Measurements from ENCODE around the gene MPND. TPM values are rescaled to one million over a fixed set of nuclear protein-coding genes. Genes with fewer than 3 reads are reported as not detected.

Gene MPND
- total RNA-seq, 4 donors from 2014 or later: 5.3 to 9.2 (median 7.6) TPM

GRCh38 chr19:4318460-4318859, 24.9 kb upstream of the MPND start:
- intact Hi-C loops (cut with DNase I): no loop called here
- Histone ChIP-seq H3K9me3 (peaks cover 0 to 9% (median 0%) of the 10 kb centered on the region in 4 donors), H3K36me3 (no peaks in the 10 kb centered on the region), H3K27ac (replicated peaks in 1 of 4) (no peak overlapping the region), H3K27me3 (peaks cover 0 to 30% (median 0%) of the 10 kb centered on the region in 4 donors), H3K4me3 (no peak overlapping the region), H3K4me1 (peaks cover 0 to 4% (median 0%) of the 10 kb centered on the region in 4 donors)
- no peak for DNase-seq (ENCODE audit: extremely low spot score)
- 99% methylated on average over 7 of the region's 7 CpGs for WGBS
- TF ChIP-seq POLR2AphosphoS5 (IDR thresholded peaks at IDR 0.05) (no peak), CTCF (IDR thresholded peaks at IDR 0.05) (no peak), POLR2A (IDR thresholded peaks at IDR 0.05; ENCODE audit: low read depth) (no peak), EP300 (IDR thresholded peaks at IDR 0.05) (no peak)

- H3K27me3 ChIP-seq: peaks cover 0 to 30% (median 0%) of the 10 kb centered on the region in 4 donors
- no peaks in the 10 kb centered on the region for H3K4me1 ChIP-seq
- peaks cover 0 to 9% (median 0%) of the 10 kb centered on the region in 4 donors for H3K9me3 ChIP-seq
- intact Hi-C loops (cut with DNase I): no loop called here
- H3K4me3 ChIP-seq: no peak overlapping the region
- TF ChIP-seq EP300 (IDR thresholded peaks at IDR 0.05) (no peak), CTCF (IDR thresholded peaks at IDR 0.05) (no peak), POLR2A (IDR thresholded peaks at IDR 0.05; ENCODE audit: low read depth) (no peak), POLR2AphosphoS5 (IDR thresholded peaks at IDR 0.05) (no peak)
- whole genome bisulfite sequencing: 97% methylated on average over 2 of the region's 2 CpGs
- no peak overlapping the region for H3K27ac ChIP-seq (replicated peaks in 1 of 4)
- no peaks in the 10 kb centered on the region for H3K36me3 ChIP-seq
- no peak for DNase-seq (ENCODE audit: extremely low spot score)
Observed at GRCh38 chr19:4319067-4319718, 24.2 kb upstream of the MPND start.

GRCh38 chr19:4320419-4320818, 22.9 kb upstream of the MPND start:
- intact Hi-C loops (cut with DNase I): no loop called here
- WGBS: 92% methylated on average over 2 of the region's 2 CpGs

GRCh38 chr19:4322942-4323665, 20.3 kb upstream of the MPND start:
- H3K27me3 ChIP-seq: peaks cover 0 to 35% (median 7%) of the 10 kb centered on the region in 4 donors
- no peak overlapping the region for H3K4me3 ChIP-seq
- peaks cover 0 to 9% (median 0%) of the 10 kb centered on the region in 4 donors for H3K9me3 ChIP-seq
- H3K36me3 ChIP-seq: no peaks in the 10 kb centered on the region
- WGBS: 82% methylated on average over 9 of the region's 37 CpGs
- TF ChIP-seq POLR2AphosphoS5 (IDR thresholded peaks at IDR 0.05) (no peak), EP300 (IDR thresholded peaks at IDR 0.05) (no peak), CTCF (IDR thresholded peaks at IDR 0.05) (no peak), POLR2A (IDR thresholded peaks at IDR 0.05; ENCODE audit: low read depth) (no peak)
- H3K27ac ChIP-seq (replicated peaks in 1 of 4): no peak overlapping the region
- intact Hi-C loops (cut with DNase I): no loop called here
- H3K4me1 ChIP-seq: peaks cover 14 to 17% (median 16%) of the 10 kb centered on the region in 4 donors
- DNase-seq (ENCODE audit: extremely low spot score): no peak

More at GRCh38 chr19:4320419-4320818, 22.9 kb upstream of the MPND start:
- no peak for TF ChIP-seq POLR2A (IDR thresholded peaks at IDR 0.05; ENCODE audit: low read depth)
- TF ChIP-seq POLR2AphosphoS5 (IDR thresholded peaks at IDR 0.05): no peak
- TF ChIP-seq EP300 (IDR thresholded peaks at IDR 0.05): no peak
- no peak for TF ChIP-seq CTCF (IDR thresholded peaks at IDR 0.05)
- Histone ChIP-seq H3K27ac (replicated peaks in 1 of 4) (no peak overlapping the region), H3K27me3 (peaks cover 0 to 34% (median 0%) of the 10 kb centered on the region in 4 donors), H3K9me3 (peaks cover 0 to 9% (median 0%) of the 10 kb centered on the region in 4 donors), H3K36me3 (no peaks in the 10 kb centered on the region), H3K4me3 (no peak overlapping the region), H3K4me1 (no peaks in the 10 kb centered on the region)
- no peak for DNase-seq (ENCODE audit: extremely low spot score)

Data from esophagus muscularis mucosa (tissue), 4 donors.